Measurements from ENCODE around the gene PHF20. TPM values are rescaled to one million over a fixed set of nuclear protein-coding genes. Genes with fewer than 3 reads are reported as not detected.

Gene PHF20
- total RNA-seq, 2 experiments from 2014 or later: 119 to 126 TPM

- ATAC-seq (ENCODE audit: poor library complexity): no peak
- TF ChIP-seq CTCF (IDR thresholded peaks at IDR 0.05): no peak
- peaks cover 4% of the 10 kb centered on the region for H3K4me1 Mint-ChIP-seq (ENCODE audit: low read depth)
- DNase-seq: no peak
- Histone ChIP-seq H3K27ac (ENCODE audit: low read depth in 1 of 2, low read length in 2 of 2) (no peak within 1 kb of the TSS), H3K36me3 (ENCODE audit: insufficient read depth, low read length) (no peaks in the 10 kb centered on the region), H3K4me3 (ENCODE audit: low read length) (no peak within 1 kb of the TSS), H3K9me3 (ENCODE audit: control insufficient read depth in 1 of 2, insufficient read depth in 1 of 2, low read length in 2 of 2) (no peaks in the 10 kb centered on the region), H3K27me3 (ENCODE audit: control insufficient read depth in 1 of 2, insufficient read depth in 2 of 2, low read length in 2 of 2) (no peaks in the 10 kb centered on the region), H3K4me1 (ENCODE audit: insufficient read depth, low read length) (no peaks in the 10 kb centered on the region)
- ChIA-PET CTCF (no interaction called here), POLR2A (interaction anchor here (1.7 kb wide), 1 partner anchor 14 kb away, joined by 9 read pairs; the partner anchor contains the start of gene SCAND1)
- no peak within 1 kb of the TSS for H3K4me3 Mint-ChIP-seq
- H3K9me3 Mint-ChIP-seq: no peaks in the 10 kb centered on the region
- H3K27ac Mint-ChIP-seq: no peak within 1 kb of the TSS
- no peaks in the 10 kb centered on the region for H3K36me3 Mint-ChIP-seq (ENCODE audit: low read depth)
- intact Hi-C loops (cut with DNase I, micrococcal nuclease): no loop called here
- no peaks in the 10 kb centered on the region for H3K27me3 Mint-ChIP-seq
These were observed 196.3 kb downstream of the PHF20 start, which contains the start of gene CNBD2 for GRCh38 chr20:35967979-35968640. Gene CNBD2, plus strand, starts transcription at chr20:35968590. Its CDS starts 173 bp downstream, at chr20:35968763.

GRCh38 chr20:35968930-35969329, 197.1 kb downstream of the PHF20 start:
- ChIA-PET CTCF (interaction anchor here (1.2 kb wide), 1 partner anchor 15 kb away, joined by 3 read pairs; the partner anchor contains the start of gene SCAND1), POLR2A (no interaction called here)
- Mint-ChIP-seq H3K4me3 (no peak overlapping the region), H3K27me3 (no peaks in the 10 kb centered on the region), H3K36me3 (ENCODE audit: low read depth) (no peaks in the 10 kb centered on the region), H3K4me1 (ENCODE audit: low read depth) (peaks cover 4% of the 10 kb centered on the region), H3K27ac (no peak overlapping the region), H3K9me3 (no peaks in the 10 kb centered on the region)
- Histone ChIP-seq H3K4me1 (ENCODE audit: insufficient read depth, low read length) (no peaks in the 10 kb centered on the region), H3K27me3 (ENCODE audit: control insufficient read depth in 1 of 2, insufficient read depth in 2 of 2, low read length in 2 of 2) (no peaks in the 10 kb centered on the region), H3K4me3 (ENCODE audit: low read length) (no peak overlapping the region), H3K9me3 (ENCODE audit: control insufficient read depth in 1 of 2, insufficient read depth in 1 of 2, low read length in 2 of 2) (no peaks in the 10 kb centered on the region), H3K36me3 (ENCODE audit: insufficient read depth, low read length) (no peaks in the 10 kb centered on the region), H3K27ac (ENCODE audit: low read depth in 1 of 2, low read length in 2 of 2) (no peak overlapping the region)
- DNase-seq (no peak), ATAC-seq (ENCODE audit: poor library complexity) (no peak)
- intact Hi-C loops (cut with DNase I, micrococcal nuclease): no loop called here
- TF ChIP-seq CTCF (IDR thresholded peaks at IDR 0.05): no peak

GRCh38 chr20:35971981-35972380, 200.2 kb downstream of the PHF20 start:
- no peaks in the 10 kb centered on the region for H3K4me1 ChIP-seq (ENCODE audit: insufficient read depth, low read length)
- no peaks in the 10 kb centered on the region for H3K9me3 ChIP-seq (ENCODE audit: control insufficient read depth in 1 of 2, insufficient read depth in 1 of 2, low read length in 2 of 2)
- H3K36me3 ChIP-seq (ENCODE audit: insufficient read depth, low read length): no peaks in the 10 kb centered on the region
- ChIA-PET CTCF (no interaction called here), POLR2A (no interaction called here)
- no peaks in the 10 kb centered on the region for H3K27me3 ChIP-seq (ENCODE audit: control insufficient read depth in 1 of 2, insufficient read depth in 2 of 2, low read length in 2 of 2)
- no peaks in the 10 kb centered on the region for H3K9me3 Mint-ChIP-seq
- H3K4me1 Mint-ChIP-seq (ENCODE audit: low read depth): no peaks in the 10 kb centered on the region
- intact Hi-C loops (cut with DNase I, micrococcal nuclease): no loop called here
- no peaks in the 10 kb centered on the region for H3K36me3 Mint-ChIP-seq (ENCODE audit: low read depth)
- no peak for TF ChIP-seq CTCF (IDR thresholded peaks at IDR 0.05)
- H3K4me3 ChIP-seq (ENCODE audit: low read length): no peak overlapping the region
- H3K27ac ChIP-seq (ENCODE audit: low read depth in 1 of 2, low read length in 2 of 2): no peak overlapping the region
- DNase-seq: no peak
- H3K27ac Mint-ChIP-seq: no peak overlapping the region
- H3K4me3 Mint-ChIP-seq: no peak overlapping the region
- ATAC-seq (ENCODE audit: poor library complexity): no peak
- no peaks in the 10 kb centered on the region for H3K27me3 Mint-ChIP-seq

Data from CD4-positive, alpha-beta T cell (primary cell).